ENCODE results near the gene NONO. TPM values are rescaled to one million over a fixed set of nuclear protein-coding genes. Genes with fewer than 3 reads are reported as not detected.
"Not testable (repeated sequence)": the region's sequence is repeated elsewhere in the genome, so short reads cannot be mapped to it uniquely, and the experiment has no call there.

NONO gene
- total RNA-seq, 2 experiments from 2014 or later = 508 to 1,161 TPM

GRCh38 chrX:71316959-71317358, 33.5 kb downstream of the NONO start:
- H3K36me3 Mint-ChIP-seq (ENCODE audit: low read depth); DNase-seq; H3K27ac Mint-ChIP-seq; ATAC-seq; H3K27me3 Mint-ChIP-seq; POLR2A ChIA-PET; intact Hi-C loops (cut with DNase I, micrococcal nuclease); H3K4me3 Mint-ChIP-seq; H3K9me3 Mint-ChIP-seq (ENCODE audit: low read depth); H3K4me1 Mint-ChIP-seq: not testable (repeated sequence)
- CTCF ChIA-PET = interaction anchor here (0.6 kb wide), 1 partner anchor 275 kb away, joined by 3 read pairs; no protein-coding TSS in a partner anchor

DNA sequence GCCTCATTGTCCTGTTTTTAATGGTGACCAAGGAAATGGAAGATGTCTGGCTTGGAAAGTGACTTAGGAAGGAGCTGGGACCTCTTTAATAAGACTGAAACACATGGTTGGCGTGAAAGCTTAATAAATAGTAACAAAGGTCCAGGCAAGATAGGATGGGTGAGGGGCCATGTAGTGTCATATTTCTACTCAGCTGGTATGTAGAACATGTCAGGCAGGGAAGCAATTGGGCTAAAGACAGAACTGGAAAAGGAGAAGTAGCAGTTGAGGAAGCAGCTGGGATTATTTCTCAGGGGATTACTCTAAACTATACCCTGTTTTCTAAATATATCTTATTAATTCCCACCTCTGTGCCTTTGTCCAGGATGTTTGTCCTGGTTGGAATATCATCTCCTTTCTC, 36.7 kb downstream of the NONO start:
- Mint-ChIP-seq H3K27me3 (no peaks in the 10 kb centered on the region), H3K36me3 (ENCODE audit: low read depth) (peaks cover 16% of the 10 kb centered on the region), H3K27ac (no peak overlapping the region), H3K4me3 (no peak overlapping the region), H3K9me3 (ENCODE audit: low read depth) (no peaks in the 10 kb centered on the region), H3K4me1 (no peaks in the 10 kb centered on the region)
- DNase-seq (no peak), ATAC-seq (no peak)
- intact Hi-C loops (cut with DNase I, micrococcal nuclease) = no loop called here
- ChIA-PET CTCF (no interaction called here), POLR2A (no interaction called here)

- DNase-seq = no peak
- Mint-ChIP-seq H3K36me3 (ENCODE audit: low read depth) (peaks cover 21% of the 10 kb centered on the region), H3K9me3 (ENCODE audit: low read depth) (peaks cover 2% of the 10 kb centered on the region), H3K27ac (no peak overlapping the region), H3K4me1 (no peaks in the 10 kb centered on the region), H3K4me3 (no peak overlapping the region), H3K27me3 (no peaks in the 10 kb centered on the region)
- intact Hi-C loops (cut with DNase I, micrococcal nuclease) = no loop called here
- no peak for ATAC-seq
- ChIA-PET CTCF (no interaction called here), POLR2A (no interaction called here)
These were observed 38.3 kb downstream of the NONO start for GRCh38 chrX:71321731-71322130.

GRCh38 chrX:71324452-71324851, 41.0 kb downstream of the NONO start:
- POLR2A ChIA-PET; DNase-seq; H3K27me3 Mint-ChIP-seq; H3K4me3 Mint-ChIP-seq; H3K4me1 Mint-ChIP-seq; intact Hi-C loops (cut with DNase I, micrococcal nuclease); ATAC-seq; H3K9me3 Mint-ChIP-seq (ENCODE audit: low read depth); H3K27ac Mint-ChIP-seq: not testable (repeated sequence)
- peaks cover 25% of the 10 kb centered on the region for H3K36me3 Mint-ChIP-seq (ENCODE audit: low read depth)
- CTCF ChIA-PET = interaction anchor here (0.6 kb wide), 1 partner anchor 54 kb away, joined by 3 read pairs; no protein-coding TSS in a partner anchor

DNA sequence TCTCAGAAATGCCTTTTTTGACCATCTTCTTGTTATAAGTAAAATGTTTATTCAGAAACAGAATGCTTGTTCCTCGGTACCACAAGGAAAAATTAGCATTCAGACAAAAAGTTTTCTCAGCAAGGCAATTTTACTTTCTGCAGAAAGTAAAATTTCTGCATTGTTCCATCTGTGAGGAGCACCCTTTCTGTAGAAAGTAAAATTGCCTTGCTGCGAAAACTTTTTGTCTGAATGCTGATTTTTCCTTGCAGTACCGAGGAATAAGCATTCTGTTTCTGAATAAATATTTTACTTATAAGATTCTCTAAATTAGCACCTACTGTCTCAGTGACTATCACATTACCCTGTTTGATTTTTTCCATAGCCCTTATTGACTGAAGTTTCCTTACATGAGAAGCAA, 43.0 kb downstream of the NONO start:
- Mint-ChIP-seq H3K9me3 (ENCODE audit: low read depth) (peaks cover 4% of the 10 kb centered on the region), H3K27ac (no peak overlapping the region), H3K4me1 (no peaks in the 10 kb centered on the region), H3K4me3 (no peak overlapping the region), H3K36me3 (ENCODE audit: low read depth) (peaks cover 23% of the 10 kb centered on the region), H3K27me3 (no peaks in the 10 kb centered on the region)
- ChIA-PET POLR2A (no interaction called here), CTCF (interaction anchor here (0.7 kb wide), 1 partner anchor 91 kb away, joined by 3 read pairs; no protein-coding TSS in a partner anchor)
- ATAC-seq (no peak), DNase-seq (no peak)
- intact Hi-C loops (cut with DNase I, micrococcal nuclease) = no loop called here

DNA sequence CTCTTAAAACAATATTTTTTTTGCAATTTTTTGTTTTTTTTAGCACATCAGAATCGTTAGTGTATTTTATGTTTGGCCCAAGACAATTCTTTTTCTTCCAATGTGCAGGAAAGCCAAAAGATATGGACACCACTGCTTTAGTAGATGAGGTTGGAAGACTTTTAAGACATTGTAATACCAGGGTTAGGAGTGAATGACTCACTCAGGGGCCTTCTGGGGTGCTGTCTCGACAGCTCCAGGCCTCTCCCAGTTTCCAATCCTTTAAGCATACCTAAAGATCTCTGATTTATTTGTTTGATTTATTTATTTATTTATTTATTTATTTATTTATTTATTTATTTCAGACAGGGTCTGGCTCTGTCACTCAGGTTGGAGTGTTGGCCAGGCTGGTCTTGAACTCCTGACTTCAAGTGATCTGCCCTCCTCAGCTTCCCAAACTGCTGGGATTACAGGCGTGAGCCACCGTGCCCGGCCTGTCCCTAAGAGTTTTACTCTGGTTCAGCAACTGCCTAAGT, 65.8 kb downstream of the NONO start:
- H3K9me3 Mint-ChIP-seq (ENCODE audit: low read depth); H3K27me3 Mint-ChIP-seq; POLR2A ChIA-PET; intact Hi-C loops (cut with DNase I, micrococcal nuclease); CTCF ChIA-PET; H3K36me3 Mint-ChIP-seq (ENCODE audit: low read depth); H3K4me3 Mint-ChIP-seq; H3K4me1 Mint-ChIP-seq; DNase-seq; H3K27ac Mint-ChIP-seq; ATAC-seq: not testable (repeated sequence)

DNA sequence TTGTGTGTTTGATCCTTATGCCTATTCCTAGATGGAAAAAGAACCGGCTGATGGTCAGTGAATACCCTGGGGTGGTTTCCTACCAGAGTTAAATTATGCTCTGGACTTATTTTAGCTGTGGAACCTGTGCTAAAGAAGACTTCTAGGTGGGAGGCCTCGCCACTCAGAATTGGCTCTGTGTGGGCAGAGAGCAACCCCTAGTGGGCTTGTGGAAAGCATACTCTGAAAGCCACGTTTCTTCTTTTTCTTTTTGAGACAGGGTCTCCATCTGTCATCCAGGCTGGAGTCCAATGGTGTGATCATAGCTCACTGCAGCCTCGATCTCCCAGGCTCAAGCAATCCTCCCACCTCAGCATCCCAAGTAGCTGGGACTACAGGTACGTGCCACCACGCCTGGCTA, 66.4 kb downstream of the NONO start:
- H3K9me3 Mint-ChIP-seq (ENCODE audit: low read depth); H3K36me3 Mint-ChIP-seq (ENCODE audit: low read depth); DNase-seq; intact Hi-C loops (cut with DNase I, micrococcal nuclease); CTCF ChIA-PET; H3K27me3 Mint-ChIP-seq; POLR2A ChIA-PET; H3K27ac Mint-ChIP-seq; H3K4me3 Mint-ChIP-seq; H3K4me1 Mint-ChIP-seq; ATAC-seq: not testable (repeated sequence)

Other genes starting within 250 kb of the NONO start
- 10 to 100 TPM; 43.2 to 44.6 TPM for gene SNX12, start 215.3 kb upstream of the NONO start, total RNA-seq
- gene FOXO4, start 187.8 kb upstream of the NONO start, total RNA-seq = 10 to 100 TPM in 1 of 2 experiments, 1 to 10 TPM in 1; 9.5 to 10.8 TPM
- 10 to 100 TPM; 15.7 to 31.2 TPM for gene CXorf65, start 176.9 kb upstream of the NONO start, total RNA-seq
- gene IL2RG, start 172.1 kb upstream of the NONO start, total RNA-seq = 100 to 1,000 TPM; 278 to 342 TPM
- gene MED12, start 165.0 kb upstream of the NONO start, total RNA-seq = 10 to 100 TPM; 46.2 to 56.4 TPM
- under 1 TPM; 0.77 to 0.78 TPM for gene NLGN3, start 138.8 kb upstream of the NONO start, total RNA-seq
- not detected for gene GJB1, start 60.4 kb upstream of the NONO start, total RNA-seq
- gene ZMYM3, start 29.5 kb upstream of the NONO start, total RNA-seq = 10 to 100 TPM; 22.6 to 22.8 TPM
- 1 to 10 TPM; 6.2 to 6.5 TPM for gene ITGB1BP2, start 18.1 kb downstream of the NONO start, total RNA-seq
- gene TAF1, start 82.7 kb downstream of the NONO start, total RNA-seq = 10 to 100 TPM; 36.6 to 41.2 TPM
- gene OGT, start 249.5 kb downstream of the NONO start, total RNA-seq = 100 to 1,000 TPM; 331 to 339 TPM